ENCODE measurements around the gene IDH3G. TPM values are rescaled to one million over a fixed set of nuclear protein-coding genes. Genes with fewer than 3 reads are reported as not detected.

The IDH3G gene
- total and polyA plus RNA-seq, 2 of the 8 experiments (the other 6 are each of a cell fraction or from before 2014, with no cell fraction given), result 39.4 to 66.7 TPM

GRCh38 chrX:153770601-153771414, 23.4 kb downstream of the IDH3G start (continued):
- TF ChIP-seq CTCF (IDR thresholded peaks at IDR 0.05; ENCODE audit: control extremely low read depth in 1 of 3, insufficient read depth in 1 of 3, low read depth in 1 of 3, low read length in 3 of 3), result no peak
- no peak for TF ChIP-seq CHD1 (IDR thresholded peaks at IDR 0.05; ENCODE audit: low read depth, low read length)
- TF ChIP-seq SRF (IDR thresholded peaks at IDR 0.05; ENCODE audit: low read depth, low read length), result no peak
- TF ChIP-seq YY1 (IDR thresholded peaks at IDR 0.05; ENCODE audit: low read depth, low read length), result no peak
- TF ChIP-seq POU5F1 (IDR thresholded peaks at IDR 0.05; ENCODE audit: low read depth, low read length), result no peak
- TF ChIP-seq EP300 (IDR thresholded peaks at IDR 0.05; ENCODE audit: borderline replicate concordance in 1 of 2, low read depth in 2 of 2, low read length in 2 of 2), result no peak
- TF ChIP-seq SIRT6 (IDR thresholded peaks at IDR 0.05; ENCODE audit: low read length), result no peak
- TF ChIP-seq FOSL1 (IDR thresholded peaks at IDR 0.05; ENCODE audit: insufficient read depth, low read depth, low read length), result no peak

Data from H1 (cell line).